Keratinocyte (primary cell): ENCODE data around the gene SPRN. TPM values are rescaled to one million over a fixed set of nuclear protein-coding genes. Genes with fewer than 3 reads are reported as not detected.
"Not testable (repeated sequence)": the region's sequence is repeated elsewhere in the genome, so short reads cannot be mapped to it uniquely, and the experiment has no call there.

Experiments used
- DNase-seq: peaks from one replicate; pipeline ENCODE4 v3.0.0-alpha.2; 2011; ENCODE audit warnings: low read depth, missing footprints, low spot score
- FAIRE-seq: peaks from 2 replicates; lab custom pipeline; 2011; peaks lifted over from hg19 to GRCh38; lab: Jason Lieb, UNC
- H2AFZ ChIP-seq: 2 replicates; pipeline ENCODE4 v1.6.0; 2012; ENCODE audit warnings: low read length, control low read depth, inconsistent platforms; ENCODE audit not compliant: control insufficient read depth
- H3K27ac ChIP-seq: 2 replicates; pipeline ENCODE4 v1.5.1; 2011; ENCODE audit warnings: low read length; ENCODE audit not compliant: control insufficient read depth, insufficient read depth
- H3K27me3 ChIP-seq: 3 replicates; pipeline ENCODE4 v1.6.0; 2011; ENCODE audit warnings: low read length; ENCODE audit not compliant: control insufficient read depth, insufficient read depth; ENCODE audit errors: extremely low read depth
- H3K36me3 ChIP-seq, 2 experiments: 2 replicates in 1 of 2; 3 replicates in 1 of 2; pipeline ENCODE4 v1.5.1; 2011; ENCODE audit warnings: low read length in 2 of 2, mild to moderate bottlenecking in 1 of 2; ENCODE audit not compliant: control insufficient read depth in 2 of 2, insufficient read depth in 2 of 2; ENCODE audit errors: extremely low read depth in 1 of 2
- H3K4me1 ChIP-seq: 3 replicates; pipeline ENCODE4 v1.5.1; 2011; ENCODE audit warnings: low read length; ENCODE audit not compliant: control insufficient read depth, insufficient read depth; ENCODE audit errors: extremely low read depth
- H3K4me2 ChIP-seq: 3 replicates; pipeline ENCODE4 v1.6.0; 2011; ENCODE audit warnings: low read depth, low read length; ENCODE audit not compliant: control insufficient read depth, insufficient read depth; ENCODE audit errors: extremely low read depth
- H3K4me3 ChIP-seq, 3 experiments: fragments of 200-600 bp in 1 of 3; sonication (generic) in 1 of 3; 2 replicates in 2 of 3; 3 replicates in 1 of 3; pipeline ENCODE4 v1.5.1; 2011 to 2016; ENCODE audit warnings: low read length in 3 of 3, mild to moderate bottlenecking in 3 of 3, control low read depth in 2 of 3, inconsistent platforms in 1 of 3, low read depth in 1 of 3, mixed read lengths in 1 of 3, mixed run types in 1 of 3, moderate library complexity in 1 of 3; ENCODE audit not compliant: control insufficient read depth in 2 of 3, insufficient read depth in 2 of 3; ENCODE audit errors: extremely low read depth in 1 of 3
- H3K79me2 ChIP-seq: 2 replicates; pipeline ENCODE4 v1.6.0; 2012; ENCODE audit warnings: low read length; ENCODE audit not compliant: control insufficient read depth, insufficient read depth
- H3K9ac ChIP-seq: 3 replicates; pipeline ENCODE4 v1.6.0; 2011; ENCODE audit warnings: low read length; ENCODE audit not compliant: control insufficient read depth, insufficient read depth; ENCODE audit errors: extremely low read depth
- H3K9me1 ChIP-seq: 3 replicates; pipeline ENCODE4 v1.6.0; 2011; ENCODE audit warnings: low read length; ENCODE audit not compliant: control insufficient read depth, insufficient read depth; ENCODE audit errors: extremely low read depth
- H3K9me3 ChIP-seq: 2 replicates; pipeline ENCODE4 v1.5.1; 2012; ENCODE audit warnings: low read depth, low read length; ENCODE audit not compliant: control insufficient read depth
- H4K20me1 ChIP-seq: 3 replicates; pipeline ENCODE4 v1.6.0; 2011; ENCODE audit warnings: low read length; ENCODE audit not compliant: control insufficient read depth, insufficient read depth; ENCODE audit errors: extremely low read depth
- EZH2 ChIP-seq: IDR thresholded peaks from one replicate; pipeline ENCODE4 v1.6.1; 2012; ENCODE audit warnings: inconsistent platforms, mild to moderate bottlenecking, low read length, moderate library complexity
- dilution Hi-C: fragments of 300-500 bp; cut with MboI; formaldehyde crosslinking; loops from one replicate; pipeline ENCODE4 v1.7.0; 2020; ENCODE audit warnings: low sequenced_read_pairs; ENCODE audit not compliant: extremely low pct_ligation_motif_present
- polyA plus RNA-seq, 5 experiments: library from polyadenylated mRNA; depleted of rRNA in 3 of 5; stranded (reverse) in 3 of 5; stranded (forward) in 1 of 5; unstranded in 1 of 5; fragments of >200 nt; gene quantifications; 1 replicate in 1 of 5; 2 replicates in 3 of 5; 3 replicates in 1 of 5; pipeline versions ENCODE4 v1.2.1 to v1.2.3, GENCODE V29; 2011 to 2012; ENCODE audit warnings: missing spikeins in 2 of 5, low read depth in 1 of 5, low replicate concordance in 1 of 5
- TF ChIP-seq, protein P1 (sequence below), 3 experiments: IDR thresholded peaks in 1 of 3; conservative IDR thresholded peaks in 1 of 3; optimal IDR thresholded peaks in 1 of 3; 2 replicates in 2 of 3; 3 replicates in 1 of 3; pipeline versions ENCODE3 to v1.5.1; 2011; ENCODE audit warnings: low read length in 3 of 3, mild to moderate bottlenecking in 3 of 3, moderate library complexity in 2 of 3, control low read depth in 1 of 3, inconsistent platforms in 1 of 3; ENCODE audit not compliant: insufficient read depth in 2 of 3; ENCODE audit errors: extremely low read depth in 1 of 3

The SPRN gene
- polyA plus RNA-seq, 1 donor (not counting 4 experiments of a cell fraction or from before 2014, with no cell fraction given), result 0.01 TPM

DNA sequence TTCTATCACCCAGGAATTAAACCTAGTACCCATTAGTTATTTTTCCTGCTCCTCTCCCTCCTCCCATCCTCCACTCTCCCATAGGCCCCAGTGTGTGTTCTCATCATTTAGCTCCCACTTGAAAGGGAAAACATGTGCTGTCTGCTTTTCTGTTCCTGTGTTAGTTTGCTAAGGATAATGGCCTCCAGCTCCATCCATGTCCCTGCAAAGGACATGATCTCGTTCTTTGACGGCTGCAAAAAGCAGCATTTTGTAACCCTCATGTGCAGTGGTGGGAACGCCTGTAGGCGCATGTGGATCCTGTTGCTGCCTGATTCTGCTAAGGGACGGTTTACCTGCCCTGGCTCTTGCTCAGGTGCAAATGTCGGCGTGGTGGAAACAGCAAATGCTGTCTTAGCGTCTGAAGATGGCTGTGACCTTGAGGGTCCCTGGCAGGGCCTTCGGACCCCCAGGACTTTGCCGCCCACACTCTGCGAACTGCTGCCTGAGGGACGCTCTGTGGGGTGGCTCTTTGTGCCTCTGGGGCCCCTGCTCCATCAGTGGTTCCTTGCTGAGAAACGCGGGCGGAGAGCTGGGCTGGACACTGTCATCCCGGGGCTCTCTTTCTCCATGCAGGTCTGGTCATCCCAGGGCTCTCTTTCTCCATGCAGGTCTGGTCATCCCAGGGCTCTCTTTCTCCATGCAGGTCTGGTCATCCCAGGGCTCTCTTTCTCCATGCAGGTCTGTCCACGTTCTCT is 36.0 kb downstream of the SPRN start:
- no peak overlapping the region for H3K27ac ChIP-seq
- H3K4me2 ChIP-seq, result no peak overlapping the region
- no peaks in the 10 kb centered on the region for H3K9me3 ChIP-seq
- H3K36me3 ChIP-seq, result no peaks in the 10 kb centered on the region
- H3K79me2 ChIP-seq, result no peaks in the 10 kb centered on the region
- no peak for FAIRE-seq
- H3K4me3 ChIP-seq, result no peak overlapping the region
- no peak for DNase-seq
- peaks cover 11% of the 10 kb centered on the region for H3K4me1 ChIP-seq
- H2AFZ ChIP-seq, result no peak overlapping the region
- H4K20me1 ChIP-seq, result no peaks in the 10 kb centered on the region
- no peaks in the 10 kb centered on the region for H3K27me3 ChIP-seq
- dilution Hi-C loops, result no loop called here
- no peaks in the 10 kb centered on the region for H3K9me1 ChIP-seq
- TF ChIP-seq EZH2, result no peak
- TF ChIP-seq, protein P1, sequence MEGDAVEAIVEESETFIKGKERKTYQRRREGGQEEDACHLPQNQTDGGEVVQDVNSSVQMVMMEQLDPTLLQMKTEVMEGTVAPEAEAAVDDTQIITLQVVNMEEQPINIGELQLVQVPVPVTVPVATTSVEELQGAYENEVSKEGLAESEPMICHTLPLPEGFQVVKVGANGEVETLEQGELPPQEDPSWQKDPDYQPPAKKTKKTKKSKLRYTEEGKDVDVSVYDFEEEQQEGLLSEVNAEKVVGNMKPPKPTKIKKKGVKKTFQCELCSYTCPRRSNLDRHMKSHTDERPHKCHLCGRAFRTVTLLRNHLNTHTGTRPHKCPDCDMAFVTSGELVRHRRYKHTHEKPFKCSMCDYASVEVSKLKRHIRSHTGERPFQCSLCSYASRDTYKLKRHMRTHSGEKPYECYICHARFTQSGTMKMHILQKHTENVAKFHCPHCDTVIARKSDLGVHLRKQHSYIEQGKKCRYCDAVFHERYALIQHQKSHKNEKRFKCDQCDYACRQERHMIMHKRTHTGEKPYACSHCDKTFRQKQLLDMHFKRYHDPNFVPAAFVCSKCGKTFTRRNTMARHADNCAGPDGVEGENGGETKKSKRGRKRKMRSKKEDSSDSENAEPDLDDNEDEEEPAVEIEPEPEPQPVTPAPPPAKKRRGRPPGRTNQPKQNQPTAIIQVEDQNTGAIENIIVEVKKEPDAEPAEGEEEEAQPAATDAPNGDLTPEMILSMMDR (optimal IDR thresholded peaks at IDR 0.05 in 1 of 3, IDR thresholded peaks at IDR 0.05 in 1 of 3, conservative IDR thresholded peaks at IDR 0.05 in 1 of 3; ENCODE audit: extremely low read depth in 1 of 3, insufficient read depth in 2 of 3, low read length in 3 of 3), result no peak
- H3K9ac ChIP-seq, result no peak overlapping the region

DNA sequence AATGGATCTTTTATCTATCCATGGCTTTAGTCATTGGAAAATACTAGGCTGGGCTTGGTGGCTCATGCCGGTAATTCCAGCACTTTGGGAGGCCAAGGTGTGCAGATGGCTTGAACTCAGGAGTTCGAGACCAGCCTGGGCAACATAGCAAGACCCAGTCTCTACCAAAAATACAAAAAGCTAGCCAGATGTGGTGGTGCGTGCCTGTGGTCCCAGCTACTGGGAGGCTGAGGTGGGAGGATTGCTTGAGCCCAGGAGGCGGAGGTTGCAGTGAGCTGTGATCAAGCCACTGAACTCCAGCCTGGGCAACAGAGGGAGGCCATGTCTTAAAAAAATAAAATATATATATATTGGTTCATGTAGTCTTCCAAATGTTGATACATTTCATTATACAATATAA is 37.5 kb downstream of the SPRN start:
- H2AFZ ChIP-seq, H3K36me3 ChIP-seq, H3K27me3 ChIP-seq, dilution Hi-C loops, H3K9ac ChIP-seq, DNase-seq, H3K9me3 ChIP-seq, H4K20me1 ChIP-seq, H3K9me1 ChIP-seq, FAIRE-seq, H3K4me3 ChIP-seq, H3K27ac ChIP-seq, H3K79me2 ChIP-seq, H3K4me2 ChIP-seq: not testable (repeated sequence)
- H3K4me1 ChIP-seq, result peaks cover 11% of the 10 kb centered on the region

DNA sequence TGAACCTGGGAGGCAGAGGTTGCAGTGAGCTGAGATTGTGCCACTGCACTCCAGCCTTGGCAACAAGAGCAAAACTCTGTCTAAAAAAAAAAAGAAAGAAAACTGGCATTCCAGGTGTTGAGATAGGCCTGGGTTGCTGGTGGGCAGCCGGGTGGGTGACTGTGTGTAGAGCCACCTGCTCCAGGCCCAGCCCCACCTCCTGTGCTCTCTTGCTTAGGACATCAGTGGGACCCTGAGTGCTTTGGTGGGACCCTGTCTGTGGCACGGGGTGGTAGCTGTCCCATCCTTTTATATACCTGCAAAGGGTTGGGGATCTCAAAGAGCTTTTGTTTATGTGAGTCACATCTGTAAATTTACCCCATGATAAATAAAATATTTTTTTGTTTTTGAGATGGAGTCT is 39.2 kb downstream of the SPRN start:
- Histone ChIP-seq H3K9me3 (no peaks in the 10 kb centered on the region), H3K27ac (no peak overlapping the region), H3K4me3 (no peak overlapping the region), H3K4me2 (no peak overlapping the region), H3K27me3 (no peaks in the 10 kb centered on the region), H2AFZ (no peak overlapping the region), H3K79me2 (no peaks in the 10 kb centered on the region), H4K20me1 (no peaks in the 10 kb centered on the region), H3K4me1 (peaks cover 1% of the 10 kb centered on the region), H3K9ac (no peak overlapping the region), H3K36me3 (no peaks in the 10 kb centered on the region), H3K9me1 (no peaks in the 10 kb centered on the region)
- DNase-seq, result no peak
- dilution Hi-C loops, result no loop called here
- no peak for FAIRE-seq
- TF ChIP-seq, protein P1 (optimal IDR thresholded peaks at IDR 0.05 in 1 of 3, IDR thresholded peaks at IDR 0.05 in 1 of 3, conservative IDR thresholded peaks at IDR 0.05 in 1 of 3; ENCODE audit: extremely low read depth in 1 of 3, insufficient read depth in 2 of 3, low read length in 3 of 3), result no peak
- TF ChIP-seq EZH2, result no peak
